Keratinocyte (primary cell): ENCODE data around the gene KDM4B. TPM values are rescaled to one million over a fixed set of nuclear protein-coding genes. Genes with fewer than 3 reads are reported as not detected.

ENCODE experiments used
- DNase-seq: peaks from one replicate; pipeline ENCODE4 v3.0.0-alpha.2; 2011; ENCODE audit warnings: low read depth, missing footprints, low spot score
- FAIRE-seq: peaks from 2 replicates; lab custom pipeline; 2011; peaks lifted over from hg19 to GRCh38; lab: Jason Lieb, UNC
- H2AFZ ChIP-seq: 2 replicates; pipeline ENCODE4 v1.6.0; 2012; ENCODE audit warnings: low read length, control low read depth, inconsistent platforms; ENCODE audit not compliant: control insufficient read depth
- H3K27ac ChIP-seq: 2 replicates; pipeline ENCODE4 v1.5.1; 2011; ENCODE audit warnings: low read length; ENCODE audit not compliant: control insufficient read depth, insufficient read depth
- H3K27me3 ChIP-seq: 3 replicates; pipeline ENCODE4 v1.6.0; 2011; ENCODE audit warnings: low read length; ENCODE audit not compliant: control insufficient read depth, insufficient read depth; ENCODE audit errors: extremely low read depth
- H3K36me3 ChIP-seq, 2 experiments: 2 replicates in 1 of 2; 3 replicates in 1 of 2; pipeline ENCODE4 v1.5.1; 2011; ENCODE audit warnings: low read length in 2 of 2, mild to moderate bottlenecking in 1 of 2; ENCODE audit not compliant: control insufficient read depth in 2 of 2, insufficient read depth in 2 of 2; ENCODE audit errors: extremely low read depth in 1 of 2
- H3K4me1 ChIP-seq: 3 replicates; pipeline ENCODE4 v1.5.1; 2011; ENCODE audit warnings: low read length; ENCODE audit not compliant: control insufficient read depth, insufficient read depth; ENCODE audit errors: extremely low read depth
- H3K4me2 ChIP-seq: 3 replicates; pipeline ENCODE4 v1.6.0; 2011; ENCODE audit warnings: low read depth, low read length; ENCODE audit not compliant: control insufficient read depth, insufficient read depth; ENCODE audit errors: extremely low read depth
- H3K4me3 ChIP-seq, 3 experiments: fragments of 200-600 bp in 1 of 3; sonication (generic) in 1 of 3; 2 replicates in 2 of 3; 3 replicates in 1 of 3; pipeline ENCODE4 v1.5.1; 2011 to 2016; ENCODE audit warnings: low read length in 3 of 3, mild to moderate bottlenecking in 3 of 3, control low read depth in 2 of 3, inconsistent platforms in 1 of 3, low read depth in 1 of 3, mixed read lengths in 1 of 3, mixed run types in 1 of 3, moderate library complexity in 1 of 3; ENCODE audit not compliant: control insufficient read depth in 2 of 3, insufficient read depth in 2 of 3; ENCODE audit errors: extremely low read depth in 1 of 3
- H3K79me2 ChIP-seq: 2 replicates; pipeline ENCODE4 v1.6.0; 2012; ENCODE audit warnings: low read length; ENCODE audit not compliant: control insufficient read depth, insufficient read depth
- H3K9ac ChIP-seq: 3 replicates; pipeline ENCODE4 v1.6.0; 2011; ENCODE audit warnings: low read length; ENCODE audit not compliant: control insufficient read depth, insufficient read depth; ENCODE audit errors: extremely low read depth
- H3K9me1 ChIP-seq: 3 replicates; pipeline ENCODE4 v1.6.0; 2011; ENCODE audit warnings: low read length; ENCODE audit not compliant: control insufficient read depth, insufficient read depth; ENCODE audit errors: extremely low read depth
- H3K9me3 ChIP-seq: 2 replicates; pipeline ENCODE4 v1.5.1; 2012; ENCODE audit warnings: low read depth, low read length; ENCODE audit not compliant: control insufficient read depth
- H4K20me1 ChIP-seq: 3 replicates; pipeline ENCODE4 v1.6.0; 2011; ENCODE audit warnings: low read length; ENCODE audit not compliant: control insufficient read depth, insufficient read depth; ENCODE audit errors: extremely low read depth
- EZH2 ChIP-seq: IDR thresholded peaks from one replicate; pipeline ENCODE4 v1.6.1; 2012; ENCODE audit warnings: inconsistent platforms, mild to moderate bottlenecking, low read length, moderate library complexity
- dilution Hi-C: fragments of 300-500 bp; cut with MboI; formaldehyde crosslinking; loops from one replicate; pipeline ENCODE4 v1.7.0; 2020; ENCODE audit warnings: low sequenced_read_pairs; ENCODE audit not compliant: extremely low pct_ligation_motif_present
- polyA plus RNA-seq, 5 experiments: library from polyadenylated mRNA; depleted of rRNA in 3 of 5; stranded (reverse) in 3 of 5; stranded (forward) in 1 of 5; unstranded in 1 of 5; fragments of >200 nt; gene quantifications; 1 replicate in 1 of 5; 2 replicates in 3 of 5; 3 replicates in 1 of 5; pipeline versions ENCODE4 v1.2.1 to v1.2.3, GENCODE V29; 2011 to 2012; ENCODE audit warnings: missing spikeins in 2 of 5, low read depth in 1 of 5, low replicate concordance in 1 of 5
- TF ChIP-seq, protein P1 (sequence below), 3 experiments: IDR thresholded peaks in 1 of 3; conservative IDR thresholded peaks in 1 of 3; optimal IDR thresholded peaks in 1 of 3; 2 replicates in 2 of 3; 3 replicates in 1 of 3; pipeline versions ENCODE3 to v1.5.1; 2011; ENCODE audit warnings: low read length in 3 of 3, mild to moderate bottlenecking in 3 of 3, moderate library complexity in 2 of 3, control low read depth in 1 of 3, inconsistent platforms in 1 of 3; ENCODE audit not compliant: insufficient read depth in 2 of 3; ENCODE audit errors: extremely low read depth in 1 of 3

The KDM4B gene
- polyA plus RNA-seq, 1 donor (not counting 4 experiments of a cell fraction or from before 2014, with no cell fraction given) = 6.2 TPM

DNA sequence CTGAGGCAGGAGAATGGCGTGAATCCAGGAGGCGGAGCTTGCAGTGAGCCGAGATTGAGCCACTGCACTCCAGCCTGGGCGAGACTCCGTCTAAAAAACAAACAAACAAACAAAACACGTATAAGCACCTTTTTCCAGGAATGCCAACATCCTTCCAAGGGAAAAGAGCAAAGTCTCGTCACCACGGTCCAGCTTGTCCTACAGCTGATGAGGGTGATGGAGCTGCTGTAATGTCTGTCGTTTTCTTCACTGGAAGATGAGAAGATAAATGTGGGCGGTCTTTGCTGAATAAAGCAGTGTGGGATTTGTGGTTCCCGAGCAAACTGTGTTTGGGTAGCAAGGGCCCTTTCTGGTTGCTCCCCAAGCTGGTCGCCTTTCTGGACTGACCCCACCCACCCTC, 205.1 kb downstream of the KDM4B start:
- Histone ChIP-seq H3K9me1 (no peaks in the 10 kb centered on the region), H3K4me3 (no peak overlapping the region), H4K20me1 (no peaks in the 10 kb centered on the region), H3K79me2 (no peaks in the 10 kb centered on the region), H3K36me3 (no peaks in the 10 kb centered on the region), H3K9ac (no peak overlapping the region), H3K27me3 (no peaks in the 10 kb centered on the region), H3K9me3 (no peaks in the 10 kb centered on the region), H3K27ac (no peak overlapping the region), H3K4me2 (no peak overlapping the region), H3K4me1 (peaks cover 8% of the 10 kb centered on the region), H2AFZ (no peak overlapping the region)
- no peak for DNase-seq
- FAIRE-seq = no peak
- TF ChIP-seq EZH2 = no peak
- TF ChIP-seq, protein P1, sequence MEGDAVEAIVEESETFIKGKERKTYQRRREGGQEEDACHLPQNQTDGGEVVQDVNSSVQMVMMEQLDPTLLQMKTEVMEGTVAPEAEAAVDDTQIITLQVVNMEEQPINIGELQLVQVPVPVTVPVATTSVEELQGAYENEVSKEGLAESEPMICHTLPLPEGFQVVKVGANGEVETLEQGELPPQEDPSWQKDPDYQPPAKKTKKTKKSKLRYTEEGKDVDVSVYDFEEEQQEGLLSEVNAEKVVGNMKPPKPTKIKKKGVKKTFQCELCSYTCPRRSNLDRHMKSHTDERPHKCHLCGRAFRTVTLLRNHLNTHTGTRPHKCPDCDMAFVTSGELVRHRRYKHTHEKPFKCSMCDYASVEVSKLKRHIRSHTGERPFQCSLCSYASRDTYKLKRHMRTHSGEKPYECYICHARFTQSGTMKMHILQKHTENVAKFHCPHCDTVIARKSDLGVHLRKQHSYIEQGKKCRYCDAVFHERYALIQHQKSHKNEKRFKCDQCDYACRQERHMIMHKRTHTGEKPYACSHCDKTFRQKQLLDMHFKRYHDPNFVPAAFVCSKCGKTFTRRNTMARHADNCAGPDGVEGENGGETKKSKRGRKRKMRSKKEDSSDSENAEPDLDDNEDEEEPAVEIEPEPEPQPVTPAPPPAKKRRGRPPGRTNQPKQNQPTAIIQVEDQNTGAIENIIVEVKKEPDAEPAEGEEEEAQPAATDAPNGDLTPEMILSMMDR (optimal IDR thresholded peaks at IDR 0.05 in 1 of 3, IDR thresholded peaks at IDR 0.05 in 1 of 3, conservative IDR thresholded peaks at IDR 0.05 in 1 of 3; ENCODE audit: extremely low read depth in 1 of 3, insufficient read depth in 2 of 3, low read length in 3 of 3) = no peak
- dilution Hi-C loops = no loop called here

DNA sequence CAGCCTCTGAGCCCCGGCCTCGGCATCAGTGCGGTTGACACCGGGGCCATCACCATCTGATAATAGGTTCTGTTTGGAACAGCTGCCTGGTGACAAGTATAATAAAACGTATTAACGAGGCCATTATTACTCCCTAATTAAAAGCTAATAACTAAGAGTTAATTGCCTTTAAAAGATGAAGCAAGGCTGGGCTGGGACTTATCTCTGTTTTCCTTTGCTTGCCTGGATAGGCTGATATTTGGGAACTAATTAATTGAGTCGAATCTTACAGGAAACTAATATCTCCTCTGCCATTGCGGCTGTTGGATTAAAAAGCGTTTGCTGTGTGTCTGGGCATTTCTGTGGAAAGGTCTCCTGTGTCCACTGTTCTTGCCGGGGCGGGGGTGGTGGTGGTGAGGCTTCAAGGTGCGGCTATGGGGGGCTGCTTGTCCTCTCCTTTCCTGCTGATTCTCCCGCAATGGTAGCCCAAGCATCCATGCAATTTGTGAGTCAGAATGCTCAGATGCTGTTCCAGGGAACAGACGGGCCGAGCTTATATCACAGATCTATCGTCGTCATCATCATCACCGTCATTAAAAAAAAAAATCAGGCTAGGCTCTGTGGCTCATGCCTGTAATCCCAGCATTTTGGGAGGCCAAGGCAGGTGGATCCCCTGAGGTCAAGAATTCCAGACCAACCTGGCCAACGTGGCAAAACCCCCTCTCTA, 209.0 kb downstream of the KDM4B start:
- DNase-seq = no peak
- no peak for FAIRE-seq
- TF ChIP-seq EZH2 = no peak
- TF ChIP-seq, protein P1 (optimal IDR thresholded peaks at IDR 0.05 in 1 of 3, IDR thresholded peaks at IDR 0.05 in 1 of 3, conservative IDR thresholded peaks at IDR 0.05 in 1 of 3; ENCODE audit: extremely low read depth in 1 of 3, insufficient read depth in 2 of 3, low read length in 3 of 3) = no peak
- dilution Hi-C loops = no loop called here
- H3K4me2 ChIP-seq = no peak overlapping the region
- no peaks in the 10 kb centered on the region for H4K20me1 ChIP-seq
- H3K27ac ChIP-seq = no peak overlapping the region
- no peaks in the 10 kb centered on the region for H3K9me1 ChIP-seq
- H3K36me3 ChIP-seq = no peaks in the 10 kb centered on the region
- no peaks in the 10 kb centered on the region for H3K79me2 ChIP-seq
- H3K27me3 ChIP-seq = no peaks in the 10 kb centered on the region
- H3K4me3 ChIP-seq = no peak overlapping the region
- H3K4me1 ChIP-seq = peaks cover 7% of the 10 kb centered on the region
- H3K9ac ChIP-seq = no peak overlapping the region
- no peaks in the 10 kb centered on the region for H3K9me3 ChIP-seq
- no peak overlapping the region for H2AFZ ChIP-seq
